HL-60/S4 treated with retinoic acid at 250 ng/mL for 4 days and 3 days (cell line): ENCODE data around the gene HCFC1.
"Not testable (repeated sequence)": the region's sequence is repeated elsewhere in the genome, so short reads cannot be mapped to it uniquely, and the experiment has no call there.

Experiments
- in situ Hi-C: fragments of 300-500 bp; cut with MboI; formaldehyde crosslinking; loops from 2 replicates; pipeline ENCODE4 v1.7.0; 2022; ENCODE audit warnings: low sequenced_read_pairs

HCFC1 gene

DNA sequence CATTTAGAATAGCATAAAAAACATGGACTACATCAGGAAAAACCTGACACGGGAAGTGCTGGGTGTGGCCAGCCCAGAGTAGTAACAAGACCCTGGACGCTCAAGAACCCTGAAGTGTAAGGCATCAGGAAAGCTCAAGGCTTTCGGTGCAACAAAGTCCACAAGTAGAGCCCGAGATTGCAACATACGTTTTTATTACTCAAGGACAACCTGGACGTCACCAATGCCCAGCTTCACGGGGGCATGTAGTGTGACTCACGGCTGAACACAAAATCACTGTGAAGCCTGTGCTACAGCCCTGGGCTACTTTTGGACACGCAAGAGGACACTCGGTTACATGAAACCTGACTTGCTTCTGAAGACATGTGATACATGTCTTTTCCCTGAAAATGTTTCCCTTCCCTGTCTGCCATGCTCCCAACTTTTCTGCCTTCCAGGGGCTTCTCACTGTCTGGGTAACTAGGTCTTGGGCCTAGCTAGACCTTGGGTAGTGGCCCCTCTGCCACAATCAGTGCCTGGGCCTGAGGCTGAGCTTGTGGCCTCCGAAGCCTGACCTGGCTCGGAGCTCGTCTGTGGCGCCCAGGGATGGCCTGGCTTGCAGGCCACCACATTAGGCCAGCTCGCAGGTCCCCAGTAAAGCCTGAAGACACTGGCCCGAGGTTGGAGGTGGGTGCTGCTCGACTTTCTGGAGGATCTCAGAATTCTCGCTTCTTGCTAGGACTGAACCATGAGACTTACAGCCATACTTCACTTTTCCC lies 38.9 kb upstream of the HCFC1 start:
- in situ Hi-C loops: no loop called here

DNA sequence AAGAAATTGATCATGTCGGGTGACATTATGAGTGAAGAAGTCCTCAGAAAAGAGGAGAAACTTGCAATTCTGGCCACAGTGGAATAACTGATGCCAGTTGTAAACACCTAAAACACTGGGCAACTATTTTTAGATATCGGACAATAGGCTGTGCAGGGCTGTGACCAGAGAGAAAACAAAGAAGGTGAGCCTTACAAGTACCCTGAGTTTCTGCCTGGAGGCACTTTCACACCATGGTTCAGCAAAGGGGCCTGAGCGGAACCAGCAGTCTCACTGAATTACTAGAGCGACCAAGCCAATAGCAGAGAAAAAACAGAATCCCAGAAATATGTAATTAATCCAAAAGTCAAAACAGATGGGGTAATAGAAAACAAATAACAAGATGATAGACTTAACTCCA lies 36.9 kb upstream of the HCFC1 start:
- in situ Hi-C loops: no loop called here

DNA sequence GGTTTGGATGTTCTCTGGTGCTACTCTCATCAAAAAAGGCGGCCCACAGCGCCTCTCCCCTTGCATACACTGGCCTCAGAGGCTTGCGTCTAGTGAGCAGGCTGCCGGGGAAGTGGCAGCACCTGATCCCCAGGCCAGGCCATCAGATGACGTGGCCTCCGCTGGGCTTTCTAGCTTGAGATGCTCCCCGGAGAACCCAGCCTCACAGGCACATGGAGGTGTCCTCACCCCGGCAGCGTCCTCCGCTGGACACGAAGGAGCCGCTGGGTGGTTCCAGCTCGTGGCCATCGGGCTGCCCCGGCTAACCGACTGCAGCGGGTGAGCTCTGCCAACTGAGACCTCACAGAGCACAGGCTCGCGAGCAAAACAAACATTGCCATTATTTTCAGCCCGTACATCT lies 35.3 kb upstream of the HCFC1 start:
- in situ Hi-C loops: no loop called here

DNA sequence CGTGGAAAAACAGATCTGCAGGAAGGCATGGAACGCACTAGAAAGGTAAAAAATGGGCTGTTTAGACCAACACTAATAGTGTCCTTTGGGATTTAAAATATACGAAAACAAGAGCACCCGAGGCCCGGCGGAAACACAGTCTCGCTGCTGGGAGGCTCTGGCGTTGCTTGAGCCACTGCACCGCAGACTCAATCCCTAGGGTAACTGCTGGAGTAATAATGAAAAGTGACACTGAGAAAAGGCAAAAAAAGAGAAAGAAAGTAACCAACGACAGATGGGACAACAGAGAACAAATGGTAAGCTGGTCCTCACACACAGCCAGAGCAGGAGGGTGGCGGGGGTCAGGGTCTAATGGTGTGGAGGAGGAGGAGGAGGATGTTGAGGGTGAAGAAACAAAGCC lies 32.7 kb upstream of the HCFC1 start:
- in situ Hi-C loops: no loop called here

DNA sequence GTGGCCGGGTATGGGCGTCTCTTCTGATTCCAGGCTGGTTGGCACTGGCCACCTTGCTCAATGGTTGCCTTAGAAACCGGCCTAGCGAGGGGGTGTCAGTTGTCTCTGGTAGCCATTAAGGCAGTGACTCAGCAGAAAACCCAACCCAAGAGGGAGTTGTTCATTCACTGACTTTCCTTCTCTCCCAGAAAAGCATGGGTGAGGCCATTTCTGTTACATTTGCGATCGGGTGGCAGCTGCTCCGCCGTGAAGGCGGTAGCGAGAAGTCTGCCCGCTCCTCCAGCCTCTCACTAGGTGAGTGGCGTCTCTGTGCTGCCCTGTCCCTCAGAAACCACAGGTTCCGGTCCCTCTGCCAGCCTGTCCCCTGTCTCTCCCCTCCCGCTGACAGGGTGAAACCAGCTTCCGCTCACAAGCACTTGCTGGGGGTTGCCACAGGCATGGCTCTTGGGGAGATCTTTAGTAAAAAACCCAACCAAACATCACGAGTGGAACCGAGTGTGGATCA lies 30.6 kb upstream of the HCFC1 start:
- in situ Hi-C loops: no loop called here

DNA sequence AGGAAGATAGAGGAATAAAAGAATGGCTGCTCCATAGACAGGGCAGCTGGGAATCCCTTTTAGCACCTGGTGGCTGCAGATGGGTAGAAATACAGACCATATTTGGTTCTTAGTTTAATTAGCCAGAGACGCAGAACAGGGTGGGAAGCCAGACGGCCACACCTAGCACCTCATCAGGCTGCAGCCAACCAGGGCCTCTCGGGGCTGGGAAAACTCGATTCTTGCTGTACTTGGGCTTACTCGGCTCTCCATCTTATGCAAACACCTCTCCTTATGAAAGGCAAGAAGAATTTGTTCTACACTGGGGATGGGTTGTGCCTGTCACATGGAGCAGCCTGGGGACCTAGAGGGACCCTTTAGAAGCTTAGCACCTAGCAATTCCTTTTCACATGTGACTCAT lies 28.4 kb upstream of the HCFC1 start:
- in situ Hi-C loops: no loop called here

DNA sequence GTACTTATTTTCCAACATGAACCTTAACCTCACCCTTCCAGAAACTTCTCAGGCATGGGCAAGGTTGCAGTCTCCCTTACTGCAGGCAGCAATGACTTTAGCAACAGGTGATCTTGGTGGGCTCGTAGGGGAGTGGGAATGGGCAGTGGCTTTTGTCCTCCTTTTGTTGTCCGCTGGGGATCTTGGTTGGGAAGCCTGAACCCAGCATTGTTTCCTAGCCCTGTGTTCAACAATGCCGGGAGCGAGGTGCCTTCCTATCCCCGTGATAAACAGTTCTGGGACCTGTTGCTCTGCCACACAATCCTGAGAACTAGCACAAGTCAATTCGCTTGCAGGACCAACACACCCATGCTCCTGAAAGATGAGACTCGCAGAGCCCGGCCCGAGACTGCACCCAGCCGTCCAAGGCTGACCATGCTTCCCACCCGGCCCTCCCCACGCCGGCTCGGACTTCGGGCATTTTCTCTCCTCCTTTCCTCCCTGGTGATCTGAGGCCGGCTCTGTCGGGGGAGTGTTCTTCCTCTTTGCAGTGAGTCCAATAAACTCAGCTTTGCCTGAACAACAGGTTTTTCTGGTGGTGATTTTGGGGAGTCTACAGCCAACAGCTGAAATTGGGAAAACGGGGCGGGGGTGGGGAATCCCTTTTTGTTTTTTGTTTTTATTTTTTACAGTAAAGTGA lies 27.9 kb upstream of the HCFC1 start:
- in situ Hi-C loops: no loop called here

DNA sequence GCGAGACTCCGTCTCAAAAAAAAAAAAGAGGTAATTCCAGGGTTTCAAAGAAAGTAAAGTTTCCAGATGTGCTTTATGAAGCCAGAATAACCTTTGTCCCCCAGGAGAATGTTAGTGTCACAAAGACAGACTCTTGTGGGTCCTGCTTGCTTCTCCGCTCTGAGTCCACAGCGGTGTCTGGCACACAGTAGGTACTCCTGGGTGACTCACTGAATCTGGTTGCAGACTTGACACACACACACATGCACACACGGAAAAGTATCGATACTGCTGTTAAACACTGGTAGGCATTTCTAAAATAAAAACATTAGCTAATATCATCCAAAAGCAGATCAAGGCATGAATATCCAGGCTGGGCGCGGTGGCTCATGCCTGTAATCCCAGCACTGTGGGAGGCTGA lies 23.9 kb upstream of the HCFC1 start:
- in situ Hi-C loops: no loop called here

DNA sequence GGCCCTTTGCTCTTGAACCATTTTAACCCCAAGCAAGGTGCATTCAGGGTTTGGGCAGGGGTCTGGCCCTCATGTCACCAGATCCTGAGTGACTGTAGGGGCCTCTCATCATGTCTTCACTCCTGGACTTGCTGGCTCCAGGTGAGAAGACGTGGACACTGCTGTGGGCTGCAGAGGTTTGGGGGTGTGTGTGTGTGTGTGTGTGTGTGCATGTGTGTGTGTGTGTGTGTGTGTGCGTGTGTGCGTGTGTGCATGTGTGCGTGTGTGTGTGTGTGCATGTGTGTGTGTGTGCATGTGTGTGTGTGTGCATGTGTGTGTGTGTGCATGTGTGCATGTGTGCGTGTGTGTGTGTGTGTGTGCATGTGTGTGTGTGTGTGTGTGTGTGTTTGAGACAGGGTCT lies 22.8 kb upstream of the HCFC1 start:
- in situ Hi-C loops: not testable (repeated sequence)

DNA sequence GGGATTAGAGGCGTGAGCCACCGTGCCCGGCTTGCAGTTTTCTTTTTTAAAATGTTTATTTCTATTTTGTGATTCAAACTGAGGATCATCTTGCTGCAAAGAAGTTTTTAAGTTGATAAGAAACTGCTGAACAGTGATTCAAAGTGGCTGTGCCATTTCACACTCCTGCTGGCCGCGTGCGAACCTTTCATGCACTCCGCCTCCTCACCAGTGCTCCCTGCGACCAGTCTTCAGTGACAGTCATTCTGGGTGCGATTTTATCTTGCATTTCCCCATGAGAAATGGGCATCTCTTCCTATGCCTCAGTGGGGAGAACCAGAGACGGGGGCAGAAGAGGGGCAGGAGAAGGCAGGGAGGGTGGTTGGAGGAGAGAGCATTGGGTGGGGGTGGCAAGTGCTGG lies 22.4 kb upstream of the HCFC1 start:
- in situ Hi-C loops: no loop called here

DNA sequence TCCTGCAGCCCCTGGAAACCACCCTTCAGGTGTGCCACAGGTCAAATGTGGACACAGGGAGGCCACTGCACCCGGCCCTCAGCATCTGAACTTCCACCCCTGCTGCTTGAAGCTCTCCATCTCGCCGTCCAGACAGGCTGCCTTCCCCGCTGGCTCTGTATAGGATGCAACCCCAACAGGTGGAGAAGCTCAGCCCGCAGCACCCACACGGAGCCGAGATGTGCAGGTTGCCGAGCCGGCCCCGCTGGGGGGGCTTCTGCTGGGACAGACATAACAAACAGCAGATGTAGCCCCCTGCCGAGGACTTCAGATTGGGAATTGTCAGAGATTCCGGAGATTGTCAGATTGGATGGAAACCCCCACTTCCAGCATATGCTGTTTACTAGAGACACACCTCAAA lies 21.5 kb upstream of the HCFC1 start:
- in situ Hi-C loops: no loop called here

DNA sequence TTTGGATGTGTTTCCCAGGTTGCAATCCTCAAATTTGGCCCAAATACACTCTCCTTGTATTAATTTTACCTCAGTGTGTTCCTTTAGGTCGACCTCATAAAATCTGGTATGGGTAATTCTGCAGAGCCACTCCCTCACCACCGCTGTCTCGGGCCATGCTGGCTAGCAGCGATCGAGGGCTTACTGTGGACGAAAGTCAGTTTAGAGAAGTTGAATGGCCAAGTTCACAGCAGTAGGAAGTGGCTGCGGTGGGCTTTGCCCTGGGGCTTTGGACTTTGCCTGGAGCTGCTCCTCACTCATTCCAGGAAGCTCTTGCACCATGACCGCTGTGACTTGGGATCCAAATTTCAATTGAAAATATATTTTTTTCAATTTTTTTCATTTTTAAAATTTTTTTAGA lies 20.6 kb upstream of the HCFC1 start:
- in situ Hi-C loops: no loop called here

DNA sequence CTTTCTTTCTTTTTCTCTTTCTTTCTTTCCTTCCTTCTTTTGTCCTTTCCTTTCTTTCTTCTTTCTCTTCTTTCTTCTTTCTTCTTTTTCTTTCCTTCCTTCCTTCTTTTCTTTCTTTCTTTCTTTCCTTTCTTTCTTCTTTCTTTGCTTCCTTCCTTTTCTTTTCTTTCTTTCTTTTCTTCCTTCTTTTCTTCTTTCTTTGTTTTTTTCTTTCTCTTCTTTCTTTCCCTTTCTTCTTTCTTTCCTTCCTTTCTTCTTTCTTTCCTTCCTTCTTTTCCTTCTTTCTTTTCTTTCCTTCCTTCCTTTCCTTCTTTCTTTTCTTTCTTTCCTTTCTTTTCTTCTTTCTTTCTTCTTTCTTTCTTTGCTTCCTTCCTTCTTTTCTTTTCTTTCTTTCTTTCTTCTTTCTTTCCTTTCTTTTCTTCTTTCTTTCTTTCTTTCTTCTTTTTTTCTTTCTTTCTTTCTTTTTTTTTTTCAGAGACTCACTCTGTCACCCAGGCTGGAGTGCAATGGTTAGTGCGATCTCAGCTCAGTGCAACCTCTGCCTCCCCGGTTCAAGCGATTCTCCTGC lies 19.5 kb upstream of the HCFC1 start:
- in situ Hi-C loops: no loop called here

DNA sequence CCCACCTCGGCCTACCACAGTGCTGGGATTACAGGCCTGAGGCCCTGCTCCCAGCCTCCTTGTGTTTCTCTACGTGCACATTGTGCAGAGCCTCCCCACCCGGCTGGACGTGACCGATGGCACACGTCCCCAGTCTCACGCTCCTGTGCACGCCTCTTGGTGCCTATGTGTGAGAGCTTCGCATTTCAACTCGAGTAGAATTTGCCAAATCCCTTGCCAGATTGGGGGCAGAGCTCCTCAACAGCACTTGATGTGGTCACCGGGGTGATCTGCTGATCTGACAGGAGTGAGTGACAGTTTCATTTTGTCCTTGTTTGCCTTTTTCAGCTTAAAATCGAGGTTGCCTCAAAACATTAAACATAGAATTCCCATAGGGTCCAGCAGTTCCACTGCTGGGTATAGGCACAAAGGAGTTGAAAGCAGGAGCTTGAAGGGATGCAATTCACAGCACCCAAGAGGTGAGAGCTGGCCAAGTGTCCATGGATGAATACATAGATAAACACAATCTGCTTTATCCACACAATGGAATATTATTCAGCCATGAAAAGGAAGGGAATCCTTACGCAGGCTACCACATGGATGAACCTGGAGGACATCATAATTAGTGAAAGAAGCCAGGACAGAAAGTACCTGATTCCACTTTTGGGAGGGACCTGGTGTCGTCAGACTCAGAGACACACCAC lies 18.5 kb upstream of the HCFC1 start:
- in situ Hi-C loops: no loop called here

DNA sequence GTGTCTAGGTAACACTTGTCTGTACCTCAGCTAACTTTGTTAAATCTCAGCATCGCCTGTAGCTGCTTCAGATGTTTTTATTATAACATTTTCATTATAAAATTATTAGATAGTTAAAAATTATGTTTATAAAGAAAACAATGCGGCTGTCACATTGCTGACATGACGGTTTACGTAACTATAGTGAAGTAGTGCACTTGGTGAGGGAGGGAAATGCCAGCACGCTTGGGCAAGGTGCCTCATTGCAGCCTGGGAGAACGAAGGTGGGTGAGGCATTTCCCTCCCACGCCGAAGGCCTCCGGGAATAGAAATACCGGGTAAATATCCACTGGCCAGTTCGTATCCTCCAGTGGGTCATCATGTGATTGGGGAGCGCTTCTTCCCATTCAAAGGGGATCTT lies 16.9 kb upstream of the HCFC1 start:
- in situ Hi-C loops: no loop called here

DNA sequence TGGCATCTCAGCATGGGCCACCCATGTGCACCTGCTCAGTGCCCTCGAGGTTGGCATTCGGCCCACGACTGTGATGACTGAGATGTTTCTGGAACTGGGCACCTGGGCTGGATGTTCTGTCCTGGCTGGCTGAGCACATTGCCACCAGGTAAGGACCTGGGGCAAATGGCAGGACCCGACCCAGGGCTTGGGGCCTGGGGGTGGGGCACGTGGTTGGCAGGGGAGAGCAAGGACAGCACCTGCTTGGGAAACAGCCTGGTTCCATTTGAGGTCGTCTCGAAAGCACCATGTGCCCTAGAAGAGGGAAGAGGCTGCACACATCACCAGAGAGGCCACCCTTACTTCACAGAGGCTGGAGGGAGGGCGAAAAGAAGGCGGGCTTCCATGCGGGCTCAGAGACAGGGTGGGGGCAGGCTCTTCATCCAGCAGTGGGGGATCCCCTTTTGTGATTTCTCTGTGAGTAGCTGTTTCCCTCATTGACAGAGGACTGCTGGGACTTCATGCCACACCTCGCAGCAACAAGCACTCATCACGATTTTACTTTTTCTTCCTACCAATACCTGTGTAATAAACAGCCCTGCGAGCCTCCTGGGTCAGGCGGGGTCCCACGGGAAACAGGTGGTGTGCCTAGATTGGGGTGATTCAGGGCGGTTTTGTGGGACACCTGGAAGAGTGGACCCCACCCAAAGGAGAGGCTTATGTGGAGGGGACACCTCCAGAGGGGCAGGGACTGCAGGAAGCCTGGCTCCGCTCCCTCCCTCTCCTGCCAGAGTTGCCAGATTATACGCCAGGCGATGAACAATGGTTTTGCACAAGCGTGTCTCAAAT lies 12.9 kb upstream of the HCFC1 start:
- in situ Hi-C loops: no loop called here

DNA sequence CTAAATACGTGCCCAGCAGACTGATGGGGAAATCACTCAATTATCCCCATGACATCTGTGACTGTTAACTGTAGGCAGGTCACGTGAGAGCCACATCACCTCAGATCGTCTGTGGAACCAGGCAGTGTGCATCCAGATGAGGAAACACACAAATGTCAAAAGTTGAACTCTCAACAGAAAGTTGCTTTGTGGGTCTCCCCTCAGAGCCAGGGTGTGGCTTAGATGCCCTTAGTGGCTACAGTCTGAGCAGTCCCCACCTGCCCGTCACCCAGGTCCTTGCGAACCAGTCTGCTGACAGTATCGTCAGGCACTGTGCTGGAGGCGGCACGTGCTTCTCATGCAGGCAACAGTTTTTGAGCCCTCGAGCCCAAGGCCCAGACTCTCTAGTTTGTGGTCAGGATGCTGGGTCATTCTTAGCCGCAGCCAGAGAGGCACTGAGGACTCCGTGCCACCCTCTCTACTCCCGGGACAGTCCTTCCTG lies 11.7 kb upstream of the HCFC1 start:
- in situ Hi-C loops: no loop called here

DNA sequence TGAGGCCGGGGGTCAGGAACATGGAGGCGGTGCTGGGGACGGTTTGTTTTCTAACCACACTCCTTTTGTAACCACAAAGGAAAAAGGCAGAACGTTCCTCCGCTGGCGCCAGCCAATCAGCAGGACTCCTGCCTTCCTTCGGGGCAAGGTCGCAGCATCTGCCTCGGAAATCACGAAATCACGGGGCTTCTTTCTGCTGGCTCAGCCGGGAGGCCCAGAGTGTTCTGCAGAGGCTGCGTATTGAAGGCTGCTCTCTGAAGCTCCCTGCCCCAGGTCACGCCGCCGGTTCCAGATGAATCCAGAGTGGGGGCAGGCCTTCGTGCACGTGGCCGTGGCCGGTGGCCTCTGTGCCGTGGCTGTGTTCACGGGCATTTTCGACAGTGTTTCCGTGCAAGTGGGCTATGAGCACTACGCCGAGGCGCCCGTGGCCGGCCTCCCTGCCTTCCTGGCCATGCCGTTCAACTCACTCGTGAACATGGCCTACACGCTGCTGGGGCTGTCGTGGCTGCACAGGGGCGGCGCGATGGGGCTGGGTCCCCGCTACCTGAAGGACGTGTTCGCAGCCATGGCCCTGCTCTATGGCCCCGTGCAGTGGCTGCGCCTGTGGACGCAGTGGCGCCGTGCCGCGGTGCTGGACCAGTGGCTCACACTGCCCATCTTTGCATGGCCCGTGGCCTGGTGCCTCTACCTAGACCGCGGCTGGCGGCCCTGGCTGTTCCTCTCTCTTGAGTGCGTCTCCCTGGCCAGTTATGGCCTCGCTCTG lies 10.3 kb upstream of the HCFC1 start:
- in situ Hi-C loops: no loop called here

DNA sequence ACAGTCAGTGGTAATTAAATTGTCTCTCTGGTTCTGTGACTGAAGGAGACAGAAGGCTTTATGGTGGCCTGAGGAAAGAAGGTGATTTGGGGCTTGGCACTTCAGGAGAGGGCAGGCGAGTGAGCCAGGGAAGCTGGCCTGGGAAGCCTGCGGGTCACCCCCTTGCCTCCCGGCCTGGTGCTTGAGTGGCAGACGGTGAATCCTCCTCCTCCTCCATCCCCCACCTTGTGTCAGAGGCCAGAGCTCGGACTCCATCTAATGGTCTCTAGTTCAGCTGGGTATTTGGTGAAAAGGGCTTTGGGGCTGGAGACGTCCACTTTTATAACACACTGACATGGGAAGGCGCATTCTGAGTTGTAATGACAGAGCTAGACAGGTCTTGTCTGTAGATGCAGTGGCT lies 9.6 kb upstream of the HCFC1 start:
- in situ Hi-C loops: no loop called here

DNA sequence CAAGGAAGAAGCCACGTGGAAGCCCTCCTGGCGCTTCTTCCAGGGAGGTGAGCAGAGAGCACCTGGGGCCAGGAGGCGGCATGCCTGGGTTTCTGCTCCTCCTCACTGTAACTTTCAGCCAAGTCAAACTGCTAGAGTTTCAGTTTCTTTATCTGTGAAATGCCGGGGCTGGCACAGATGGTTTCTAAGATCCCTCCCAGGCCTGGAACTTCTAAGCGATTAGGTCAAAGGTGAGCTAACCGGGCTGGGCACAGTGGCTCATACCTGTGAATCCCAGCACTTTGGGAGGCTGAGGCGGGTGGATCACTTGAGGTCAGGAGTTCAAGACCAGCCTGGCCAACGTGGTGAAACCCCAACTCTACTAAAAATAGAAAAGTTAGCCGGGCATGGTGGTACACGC lies 8.8 kb upstream of the HCFC1 start:
- in situ Hi-C loops: not testable (repeated sequence)
